NOMO-1 treated with dmso at 0.1 percent for 144 hours (cell line): ENCODE results near the gene SORCS2.
"Not testable (repeated sequence)": the region's sequence is repeated elsewhere in the genome, so short reads cannot be mapped to it uniquely, and the experiment has no call there.

Experiments used
- DNase-seq: peaks from one replicate; lab custom pipeline; 2025; ENCODE audit not compliant: unreplicated experiment; lab: John Stamatoyannopoulos, UW

Gene SORCS2

GRCh38 chr4:7199129-7199725 is 6.9 kb downstream of the SORCS2 start:
- no peak for DNase-seq

DNA sequence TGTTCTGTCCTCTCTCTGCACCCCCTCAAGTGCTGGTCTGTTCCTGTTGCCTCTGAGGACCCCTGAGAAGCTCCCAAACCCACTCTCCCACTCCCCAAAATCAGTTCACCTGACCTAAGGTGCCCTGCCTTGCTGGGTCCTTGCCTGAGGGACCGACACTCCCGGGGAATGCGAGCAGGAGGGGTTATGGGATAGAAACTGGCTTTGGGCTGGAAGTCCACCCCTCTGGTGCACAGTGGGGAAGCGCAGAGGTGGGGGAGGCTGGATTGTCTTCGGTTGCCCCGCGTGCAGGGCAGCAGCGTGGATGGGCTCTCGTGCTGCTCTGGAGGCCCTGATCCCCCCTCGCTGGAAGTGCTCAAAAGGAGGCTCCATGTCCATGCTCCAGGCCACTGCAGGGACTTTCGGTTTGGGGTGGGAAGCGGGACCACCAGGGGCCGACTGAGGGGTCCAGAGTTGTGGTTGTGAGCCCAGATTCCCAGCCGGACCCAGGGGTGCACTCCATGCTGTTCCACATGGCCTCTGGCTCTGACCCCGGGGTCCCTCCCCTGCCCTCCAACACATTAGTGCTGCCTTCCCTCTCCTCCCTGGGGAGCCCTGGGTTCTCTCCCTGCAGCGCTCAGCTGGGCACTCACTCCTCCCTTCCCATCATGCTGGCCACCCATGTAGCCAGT is 7.6 kb downstream of the SORCS2 start:
- no peak for DNase-seq

DNA sequence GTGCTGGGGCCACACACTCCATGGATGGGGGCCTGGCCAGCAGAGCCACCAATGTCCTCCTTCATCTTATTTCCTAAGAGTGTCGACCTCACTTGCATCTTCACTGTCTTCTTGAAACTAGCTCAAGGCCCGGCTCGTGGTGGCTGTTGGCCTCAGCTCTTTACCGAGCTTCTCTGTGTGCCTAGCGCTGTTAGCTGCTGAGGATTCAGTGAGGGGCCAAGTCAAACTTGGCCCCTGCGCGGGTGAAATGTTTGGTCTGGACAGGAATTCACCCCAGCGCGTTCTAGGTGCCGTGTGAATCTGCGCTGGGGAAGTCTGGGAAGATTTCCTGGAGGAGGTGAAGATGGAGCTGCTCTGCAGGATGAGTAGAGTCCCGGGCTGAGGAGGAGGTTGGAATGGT is 8.5 kb downstream of the SORCS2 start:
- no peak for DNase-seq

- no peak for DNase-seq
Observed at GRCh38 chr4:7201420-7202305, 9.3 kb downstream of the SORCS2 start.

DNA sequence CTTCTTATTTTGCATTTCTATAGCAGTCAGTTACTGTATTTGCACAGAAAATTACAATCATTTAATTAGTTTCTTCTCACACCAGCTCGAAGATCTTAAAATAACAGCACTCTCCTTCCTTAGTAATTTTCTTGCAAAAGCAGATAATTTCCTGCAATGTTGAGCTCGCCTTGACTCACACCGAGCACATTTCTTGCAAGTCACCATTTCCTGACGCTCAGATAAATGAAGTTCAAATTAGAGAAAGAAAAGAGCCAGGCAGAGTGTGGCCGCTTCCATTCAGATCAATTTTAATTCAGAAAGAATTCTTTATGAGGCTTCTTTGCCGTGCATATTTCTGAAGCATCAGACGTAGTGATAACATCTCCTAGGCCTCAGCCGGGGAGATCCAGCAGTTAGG is 10.1 kb downstream of the SORCS2 start:
- DNase-seq = peak; percentile 36

DNA sequence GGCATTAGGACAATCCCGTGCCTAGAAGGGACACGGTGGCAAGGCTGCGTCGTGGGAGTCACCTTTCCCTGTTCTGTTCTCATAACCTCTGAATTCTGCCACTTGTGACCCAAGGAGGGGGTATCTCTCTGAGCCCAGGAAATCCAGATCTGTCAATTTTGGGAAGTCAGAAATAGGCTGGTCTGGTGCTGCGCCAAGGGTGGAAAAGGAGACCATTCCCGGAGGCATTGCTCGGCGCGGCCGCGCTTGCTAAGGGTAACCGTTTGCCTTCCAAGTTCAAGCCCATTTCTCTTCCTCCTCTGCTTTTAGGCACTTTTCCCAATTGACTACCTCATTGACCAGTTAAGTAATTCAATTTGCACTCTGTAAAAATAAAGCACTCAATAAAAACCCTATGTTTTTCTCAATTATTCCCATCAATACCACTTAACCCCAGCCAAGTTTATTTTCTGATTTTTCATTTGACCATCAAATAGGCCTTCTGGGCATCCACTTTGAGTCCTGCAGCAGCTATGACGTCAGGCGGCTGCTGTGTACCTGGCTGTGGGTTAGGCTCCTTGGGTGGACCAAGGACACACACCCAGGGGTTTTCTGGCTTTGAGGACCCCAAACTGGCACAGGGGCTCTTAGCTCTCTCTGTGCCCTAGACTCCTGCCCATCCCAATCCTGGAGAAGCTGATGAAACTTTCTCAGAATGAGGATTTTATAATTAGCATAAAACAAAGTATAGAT is 12.5 kb downstream of the SORCS2 start:
- DNase-seq = no peak

- peak; percentile 7 for DNase-seq
Observed at GRCh38 chr4:7206385-7206784, 14.0 kb downstream of the SORCS2 start.

DNA sequence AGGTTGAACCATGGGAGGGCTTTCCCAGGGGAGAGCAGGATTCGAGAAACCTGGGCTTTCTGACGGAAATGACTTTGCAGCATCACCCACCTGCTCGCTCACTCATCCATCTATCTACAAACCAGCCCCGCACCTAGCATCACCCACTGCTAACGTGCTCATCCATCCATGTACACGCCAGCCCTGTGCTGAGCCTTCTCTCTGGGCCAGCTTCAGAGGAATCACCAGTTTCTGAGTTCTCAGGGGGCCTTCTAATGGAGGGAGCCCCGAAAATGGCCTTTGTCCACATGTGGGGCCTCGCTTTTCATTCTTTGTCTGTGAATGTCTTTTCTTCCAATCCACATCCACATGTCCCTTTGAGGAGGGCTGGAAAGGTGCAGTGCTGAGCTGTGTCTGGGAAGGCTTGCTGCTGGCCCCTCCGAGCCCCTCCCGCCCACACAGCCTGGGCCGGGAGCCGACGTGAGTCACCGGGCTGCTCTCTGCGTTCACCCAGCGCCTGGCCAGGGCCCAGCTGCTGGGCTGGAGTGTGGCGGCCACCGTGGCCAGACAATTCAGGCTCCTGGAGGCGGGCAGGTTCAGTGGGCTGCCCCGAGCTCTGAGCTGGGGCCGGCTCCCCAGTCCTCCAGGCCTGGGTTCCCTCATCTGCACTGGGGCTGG is 14.7 kb downstream of the SORCS2 start:
- no peak for DNase-seq

- DNase-seq = no peak
Observed at GRCh38 chr4:7207628-7208231, 15.4 kb downstream of the SORCS2 start.

DNA sequence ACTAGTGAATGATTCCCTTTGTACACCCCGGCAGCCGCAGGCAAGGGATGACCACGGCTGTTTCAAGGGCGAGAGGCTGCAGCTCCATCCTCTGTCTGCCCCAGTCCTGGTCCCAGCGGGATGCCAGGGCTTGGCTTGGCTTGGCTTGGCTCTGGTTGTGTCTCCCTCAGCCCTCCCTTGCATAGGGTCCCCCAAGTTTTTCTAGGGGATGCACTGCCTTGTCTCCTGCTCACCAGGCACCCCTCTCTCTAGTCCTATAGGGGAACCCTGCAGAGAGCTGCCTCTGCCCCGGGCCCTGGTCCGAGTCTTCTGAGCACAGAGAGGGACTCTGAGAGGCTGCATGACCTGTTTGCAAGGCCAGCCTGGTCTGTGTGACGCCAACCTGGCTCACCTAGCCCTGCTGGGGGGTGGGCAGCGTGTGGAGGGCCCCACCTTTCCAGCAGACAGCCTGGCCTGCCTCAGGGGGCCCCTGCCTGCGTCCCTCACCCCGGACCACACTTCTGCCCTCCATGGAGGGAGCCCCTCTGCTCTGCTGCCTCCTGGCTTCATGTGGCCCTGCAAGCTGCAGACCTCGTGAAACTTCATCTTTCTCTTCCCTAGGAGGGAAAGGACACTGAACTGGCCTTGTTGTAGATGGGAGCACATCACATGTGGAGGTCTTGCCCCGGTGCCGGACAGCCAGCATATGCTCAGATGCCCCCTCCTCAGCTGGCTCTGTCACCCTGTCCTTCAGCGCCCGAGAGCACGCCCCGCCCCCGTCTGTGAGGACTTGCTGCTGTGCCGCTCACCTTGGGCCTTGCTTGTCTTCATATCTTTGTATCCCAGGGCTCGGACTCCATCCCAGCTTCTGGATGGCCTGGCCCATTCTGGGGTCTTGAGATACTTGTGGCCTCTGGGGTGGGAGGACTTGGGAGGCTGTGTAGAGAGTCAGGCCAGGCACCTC is 16.4 kb downstream of the SORCS2 start:
- no peak for DNase-seq

- DNase-seq = no peak
Observed at GRCh38 chr4:7209699-7210098, 17.4 kb downstream of the SORCS2 start.

DNA sequence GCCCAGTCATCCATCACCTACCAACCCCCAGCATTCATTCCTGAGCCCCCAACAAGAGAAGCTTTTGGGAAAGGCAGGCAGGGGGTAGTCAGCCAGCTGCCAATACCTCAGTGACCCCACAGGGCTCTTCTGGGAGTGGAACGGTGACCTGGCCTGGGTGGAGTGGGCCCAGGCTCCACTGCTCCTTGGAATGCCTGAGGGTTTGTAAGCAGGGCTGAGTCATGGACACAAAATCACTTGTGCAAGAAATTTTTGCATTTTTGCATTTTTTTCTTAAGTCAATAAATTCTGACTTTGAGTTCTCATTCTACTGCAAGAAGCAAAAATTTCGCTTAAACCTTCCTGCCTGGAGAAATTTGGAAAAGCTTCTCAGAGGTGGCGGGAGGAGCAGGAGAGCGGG is 18.5 kb downstream of the SORCS2 start:
- no peak for DNase-seq

DNA sequence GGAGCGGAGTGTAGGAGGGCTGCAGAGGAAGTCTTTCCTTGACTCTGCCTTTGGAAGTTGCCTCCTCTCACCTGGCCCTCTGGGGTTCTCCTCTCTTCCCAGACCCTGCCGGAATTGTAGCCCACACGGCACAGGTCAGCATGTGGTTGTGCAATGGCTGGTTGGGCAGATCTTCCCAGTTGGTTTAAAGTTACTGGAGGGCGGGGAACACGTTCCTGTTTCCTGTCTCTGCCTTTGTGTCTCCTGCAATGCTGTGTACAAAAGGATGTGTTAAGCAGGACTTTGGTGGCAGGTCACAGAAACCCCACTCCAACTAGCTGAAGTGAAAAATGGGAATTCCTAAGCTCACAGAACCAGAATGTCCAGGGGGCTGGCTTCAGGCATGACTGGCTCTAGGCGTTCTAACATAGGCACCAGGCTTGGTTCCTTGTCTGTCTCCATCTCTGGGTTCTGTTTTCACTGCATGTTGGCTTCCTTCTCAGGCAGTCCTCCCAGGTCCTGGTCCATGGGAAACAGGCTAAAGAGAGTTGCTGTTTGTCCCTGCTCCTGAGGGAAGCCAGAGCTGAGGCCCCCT is 19.9 kb downstream of the SORCS2 start:
- no peak for DNase-seq

DNA sequence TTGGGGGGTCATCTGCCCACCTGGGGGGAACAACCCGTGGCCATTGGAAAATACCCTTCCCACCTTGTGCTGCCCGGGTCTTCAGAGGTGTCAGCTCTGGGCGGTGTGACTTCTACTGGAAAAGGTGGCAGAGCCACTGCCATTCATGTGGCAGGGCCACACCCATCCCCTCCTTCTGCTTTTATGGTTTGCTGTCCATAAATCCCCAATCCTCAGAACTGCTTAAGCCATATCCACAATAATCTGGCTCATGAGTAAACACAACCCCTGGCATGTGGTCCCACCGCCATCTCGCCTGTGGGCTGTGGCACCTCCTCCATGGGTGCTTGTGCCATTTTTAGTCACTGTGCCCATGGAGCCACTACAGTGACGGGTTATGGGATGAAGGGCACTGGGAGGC is 20.6 kb downstream of the SORCS2 start:
- DNase-seq = no peak

- no peak for DNase-seq
Observed at GRCh38 chr4:7213807-7214206, 21.5 kb downstream of the SORCS2 start.

DNA sequence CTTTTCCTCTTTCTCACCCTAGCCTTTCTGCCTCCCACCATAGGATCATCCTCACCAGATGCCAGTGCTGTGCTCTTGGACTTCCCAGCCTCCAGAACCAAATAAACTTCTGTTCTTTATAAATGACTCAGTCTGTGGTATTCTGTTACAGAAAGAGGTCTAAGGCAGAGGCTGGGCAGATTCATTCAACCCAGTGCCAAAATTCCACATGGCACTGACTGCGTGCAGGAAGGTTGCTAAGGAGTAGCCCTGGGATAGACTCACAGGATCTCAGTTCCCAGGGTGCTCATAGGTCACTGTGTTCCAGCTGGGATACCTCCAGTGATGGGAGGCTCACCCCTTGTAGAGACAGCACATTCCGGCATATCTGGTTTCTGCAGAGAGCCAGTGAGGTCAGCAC is 22.0 kb downstream of the SORCS2 start:
- no peak for DNase-seq

GRCh38 chr4:7215187-7215586 is 22.8 kb downstream of the SORCS2 start:
- not testable (repeated sequence) for DNase-seq

DNA sequence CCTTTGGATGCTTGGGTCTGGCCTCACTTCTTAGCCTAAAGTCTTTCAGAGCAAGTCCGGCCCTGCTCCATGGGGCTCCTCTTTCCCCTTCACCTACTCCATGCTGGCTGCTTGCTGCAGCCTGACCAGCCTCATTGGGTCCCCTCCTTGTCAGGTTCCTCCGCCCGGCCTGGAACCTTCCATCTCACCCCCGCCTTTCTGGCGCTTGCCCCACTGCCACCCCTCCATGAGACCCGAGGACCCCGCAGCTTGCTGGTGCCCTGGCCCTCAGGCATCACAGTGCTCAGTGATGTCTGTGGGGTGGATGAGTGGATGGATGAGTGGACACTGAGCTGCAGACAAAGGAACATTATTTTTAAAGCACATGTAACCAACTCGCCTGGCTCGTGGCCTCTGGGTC is 24.7 kb downstream of the SORCS2 start:
- no peak for DNase-seq
